HEK293 (cell line): Measurements from ENCODE around the gene RAC2.

Experiments used
- CTCF ChIA-PET: fragments of 350-600 bp; formaldehyde crosslinking; extraction: SDS; loops from one replicate; lab custom pipeline; 2021; ENCODE audit warnings: antibody characterized with exemption; lab: Yijun Ruan, JAX
- POLR2A ChIA-PET: fragments of 300-600 bp; formaldehyde crosslinking; extraction: SDS; loops from one replicate; lab custom pipeline; 2020; ENCODE audit warnings: antibody characterized with exemption, inconsistent platforms; lab: Yijun Ruan, JAX
- H3K27ac ChIP-seq: fragments of 200-500 bp; sonication (Bioruptor generic); 2 replicates; pipeline ENCODE4 v1.5.1; 2014; ENCODE audit warnings: low read depth, low read length, control low read depth, inconsistent platforms; ENCODE audit errors: extremely low read depth
- H3K36me3 ChIP-seq, 2 experiments: fragments of 200-500 bp in 1 of 2; sonication (Bioruptor generic) in 1 of 2; 1 replicate in 1 of 2; 2 replicates in 1 of 2; pipeline ENCODE4 v1.5.1; 2014 to 2017; ENCODE audit warnings: inconsistent platforms in 2 of 2, low read length in 2 of 2; ENCODE audit not compliant: control insufficient read depth in 2 of 2, insufficient read depth in 1 of 2
- H3K4me1 ChIP-seq: fragments of 200-500 bp; sonication (Bioruptor generic); 2 replicates; pipeline ENCODE4 v1.5.1; 2014; ENCODE audit warnings: mild to moderate bottlenecking, low read length, inconsistent platforms; ENCODE audit not compliant: control insufficient read depth, insufficient read depth
- H3K4me3 ChIP-seq: 2 replicates; pipeline ENCODE4 v1.5.1; 2011; ENCODE audit warnings: low read depth, mild to moderate bottlenecking, control low read depth, low read length, moderate library complexity
- H3K9me3 ChIP-seq: fragments of 200-500 bp; sonication (Bioruptor generic); 2 replicates; pipeline ENCODE4 v1.5.1; 2014; ENCODE audit warnings: low read depth, low read length, inconsistent platforms; ENCODE audit not compliant: control insufficient read depth, insufficient read depth
- BCL11A ChIP-seq: fragments of 450-650 bp; formaldehyde crosslinking; IDR thresholded peaks from 2 replicates; pipeline ENCODE4 v1.5.1; 2016; ENCODE audit warnings: low read depth, missing biosample characterization, missing genetic modification characterization
- HOXD13 ChIP-seq: sonication (generic); formaldehyde crosslinking; IDR thresholded peaks from 2 replicates; pipeline ENCODE4 v1.8.0; 2022; ENCODE audit warnings: missing genetic modification reagents, borderline replicate concordance
- IKZF3 ChIP-seq: fragments of 450-650 bp; IDR thresholded peaks from 2 replicates; pipeline ENCODE4 v1.5.0; 2018; ENCODE audit warnings: missing biosample characterization, mild to moderate bottlenecking, missing genetic modification characterization, moderate library complexity
- MZF1 ChIP-seq: fragments of 450-650 bp; formaldehyde crosslinking; IDR thresholded peaks from 2 replicates; pipeline ENCODE4 v1.5.1; 2017; ENCODE audit warnings: missing biosample characterization, missing genetic modification characterization, borderline replicate concordance
- PRDM4 ChIP-seq: fragments of 450-650 bp; formaldehyde crosslinking; IDR thresholded peaks from 2 replicates; pipeline ENCODE4 v1.5.1; 2017; ENCODE audit warnings: missing biosample characterization, missing genetic modification characterization
- REPIN1 ChIP-seq: fragments of 450-650 bp; formaldehyde crosslinking; IDR thresholded peaks from 2 replicates; pipeline ENCODE4 v1.5.1; 2017; ENCODE audit warnings: missing biosample characterization, missing genetic modification characterization, low read depth
- ZBTB21 ChIP-seq: fragments of 450-650 bp; formaldehyde crosslinking; IDR thresholded peaks from 2 replicates; pipeline ENCODE4 v1.5.1; 2017; ENCODE audit warnings: missing biosample characterization, missing genetic modification characterization
- ZBTB48 ChIP-seq: fragments of 450-650 bp; formaldehyde crosslinking; IDR thresholded peaks from 2 replicates; pipeline ENCODE4 v1.5.1; 2016; ENCODE audit warnings: missing biosample characterization, missing genetic modification characterization
- ZNF114 ChIP-seq: fragments of 450-650 bp; formaldehyde crosslinking; IDR thresholded peaks from 2 replicates; pipeline ENCODE4 v1.5.0; 2017; ENCODE audit warnings: missing biosample characterization, missing genetic modification characterization
- ZNF133 ChIP-seq: fragments of 450-650 bp; formaldehyde crosslinking; IDR thresholded peaks from 2 replicates; pipeline ENCODE4 v1.5.1; 2016; ENCODE audit warnings: missing biosample characterization, missing genetic modification characterization
- ZNF138 ChIP-seq: fragments of 450-650 bp; formaldehyde crosslinking; IDR thresholded peaks from 2 replicates; pipeline ENCODE4 v1.5.1; 2016; ENCODE audit warnings: missing biosample characterization, missing genetic modification characterization, borderline replicate concordance
- ZNF169 ChIP-seq: fragments of 450-650 bp; formaldehyde crosslinking; IDR thresholded peaks from 2 replicates; pipeline ENCODE4 v1.5.1; 2016; ENCODE audit warnings: missing biosample characterization, missing genetic modification characterization
- ZNF18 ChIP-seq: fragments of 450-650 bp; formaldehyde crosslinking; IDR thresholded peaks from 2 replicates; pipeline ENCODE4 v1.5.1; 2016; ENCODE audit warnings: missing biosample characterization, missing genetic modification characterization
- ZNF184 ChIP-seq: fragments of 450-650 bp; IDR thresholded peaks from 2 replicates; pipeline ENCODE4 v1.5.1; 2018; ENCODE audit warnings: missing biosample characterization, mild to moderate bottlenecking, missing genetic modification characterization
- ZNF239 ChIP-seq: fragments of 450-650 bp; formaldehyde crosslinking; IDR thresholded peaks from 2 replicates; pipeline ENCODE4 v1.5.1; 2016; ENCODE audit warnings: missing biosample characterization, missing genetic modification characterization
- ZNF280C ChIP-seq: fragments of 450-650 bp; formaldehyde crosslinking; IDR thresholded peaks from 2 replicates; pipeline ENCODE4 v1.5.1; 2016; ENCODE audit warnings: missing biosample characterization, missing genetic modification characterization
- ZNF302 ChIP-seq: fragments of 450-650 bp; formaldehyde crosslinking; IDR thresholded peaks from 2 replicates; pipeline ENCODE4 v1.5.1; 2016; ENCODE audit warnings: missing biosample characterization, missing genetic modification characterization, low read depth
- ZNF341 ChIP-seq: fragments of 450-650 bp; formaldehyde crosslinking; IDR thresholded peaks from 2 replicates; pipeline ENCODE4; 2016; ENCODE audit warnings: low read depth, missing biosample characterization, missing genetic modification characterization
- ZNF394 ChIP-seq: fragments of 450-650 bp; formaldehyde crosslinking; IDR thresholded peaks from 2 replicates; pipeline ENCODE4 v1.5.1; 2016; ENCODE audit warnings: missing biosample characterization, missing genetic modification characterization, mild to moderate bottlenecking, moderate library complexity, borderline replicate concordance
- ZNF544 ChIP-seq: fragments of 450-650 bp; formaldehyde crosslinking; IDR thresholded peaks from 2 replicates; pipeline ENCODE4 v1.5.0; 2017; ENCODE audit warnings: missing biosample characterization, missing genetic modification characterization
- ZNF549 ChIP-seq: fragments of 450-650 bp; IDR thresholded peaks from 2 replicates; pipeline ENCODE4 v1.5.1; 2018; ENCODE audit warnings: missing biosample characterization, missing genetic modification characterization, mild to moderate bottlenecking, inconsistent platforms, moderate library complexity
- ZNF626 ChIP-seq: fragments of 450-650 bp; sonication (Bioruptor Pico); formaldehyde crosslinking; IDR thresholded peaks from 2 replicates; pipeline ENCODE4 v1.5.1; 2018; ENCODE audit warnings: missing biosample characterization, missing genetic modification characterization, inconsistent platforms
- ZNF704 ChIP-seq: fragments of 450-650 bp; formaldehyde crosslinking; IDR thresholded peaks from 2 replicates; pipeline ENCODE4 v1.5.1; 2016; ENCODE audit warnings: missing biosample characterization, missing genetic modification characterization
- ZSCAN5A ChIP-seq: fragments of 450-650 bp; formaldehyde crosslinking; IDR thresholded peaks from 2 replicates; pipeline ENCODE4 v1.5.1; 2016; ENCODE audit warnings: missing biosample characterization, missing genetic modification characterization

The RAC2 gene

GRCh38 chr22:37291559-37292298 is 47.7 kb upstream of the RAC2 start:
- POLR2A ChIA-PET: no interaction called here
- no peaks in the 10 kb centered on the region for H3K4me1 ChIP-seq
- TF ChIP-seq REPIN1 (tag by site-specific recombination) (no peak), ZNF169 (tag by site-specific recombination) (no peak), ZBTB21 (tag by site-specific recombination) (no peak), ZNF302 (tag by site-specific recombination) (no peak), ZNF138 (tag by site-specific recombination) (no peak), ZNF394 (tag by site-specific recombination) (no peak), ZNF133 (no peak), MZF1 (tag by site-specific recombination) (no peak), ZNF114 (no peak)
- TF ChIP-seq, all 188 proteins: peak for 0
- no peaks in the 10 kb centered on the region for H3K36me3 ChIP-seq
- no peaks in the 10 kb centered on the region for H3K9me3 ChIP-seq
- no peak overlapping the region for H3K27ac ChIP-seq
- CTCF ChIA-PET: interaction anchor here (0.6 to 1.1 kb wide), 2 partner anchors 66 to 206 kb away, joined by 3 read pairs; no protein-coding TSS in a partner anchor
- no peak overlapping the region for H3K4me3 ChIP-seq

- H3K27ac ChIP-seq: no peak overlapping the region
- no peaks in the 10 kb centered on the region for H3K9me3 ChIP-seq
- H3K36me3 ChIP-seq: no peaks in the 10 kb centered on the region
- POLR2A ChIA-PET: no interaction called here
- H3K4me3 ChIP-seq: no peak overlapping the region
- CTCF ChIA-PET: interaction anchor here (1.1 kb wide), 1 partner anchor 207 kb away, joined by 3 read pairs; no protein-coding TSS in a partner anchor
- no peaks in the 10 kb centered on the region for H3K4me1 ChIP-seq
- TF ChIP-seq ZNF184 (tag by site-specific recombination) (no peak), ZNF280C (no peak), ZNF544 (tag by site-specific recombination) (no peak), ZNF341 (tag by site-specific recombination) (no peak), ZNF626 (no peak), ZSCAN5A (tag by site-specific recombination) (no peak), ZNF18 (no peak), PRDM4 (no peak), ZNF239 (tag by site-specific recombination) (no peak), BCL11A (tag by site-specific recombination) (no peak), ZNF549 (tag by site-specific recombination) (no peak), ZNF704 (no peak), ZNF169 (tag by site-specific recombination) (no peak), IKZF3 (tag by site-specific recombination) (no peak), ZBTB48 (tag by site-specific recombination) (no peak), HOXD13 (CRISPR knock-in tag) (no peak), ZNF394 (tag by site-specific recombination) (no peak)
Measured at GRCh38 chr22:37290737-37291136, 46.7 kb upstream of the RAC2 start.
